NCI-H187 (cell line): ENCODE data around the gene AK5.
"Not testable (repeated sequence)": the region's sequence is repeated elsewhere in the genome, so short reads cannot be mapped to it uniquely, and the experiment has no call there.

Source experiments
- DNase-seq, 2 experiments: peaks; one replicate each; lab custom pipeline; 2025; lab: John Stamatoyannopoulos, UW

The AK5 gene

DNA sequence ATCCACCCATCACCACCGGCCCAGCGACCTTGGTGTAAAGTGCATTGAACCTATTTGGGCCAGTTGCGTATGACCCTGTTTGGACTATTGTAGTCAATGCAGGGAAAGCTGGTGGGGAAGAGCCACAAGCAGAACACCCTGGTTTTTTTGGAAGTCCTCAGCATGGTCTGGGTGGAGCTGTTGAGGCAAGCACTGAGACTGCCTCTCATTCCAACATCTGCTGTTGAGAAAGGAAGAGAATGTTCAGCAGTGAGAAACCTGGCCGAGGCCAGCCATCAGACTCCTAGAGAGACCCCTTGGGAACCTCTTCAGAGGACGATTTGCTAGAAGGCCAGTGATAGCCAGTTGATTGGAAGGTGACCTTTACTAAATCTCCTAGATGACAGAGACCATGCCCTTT is 217.6 kb downstream of the AK5 start:
- no peak for DNase-seq

DNA sequence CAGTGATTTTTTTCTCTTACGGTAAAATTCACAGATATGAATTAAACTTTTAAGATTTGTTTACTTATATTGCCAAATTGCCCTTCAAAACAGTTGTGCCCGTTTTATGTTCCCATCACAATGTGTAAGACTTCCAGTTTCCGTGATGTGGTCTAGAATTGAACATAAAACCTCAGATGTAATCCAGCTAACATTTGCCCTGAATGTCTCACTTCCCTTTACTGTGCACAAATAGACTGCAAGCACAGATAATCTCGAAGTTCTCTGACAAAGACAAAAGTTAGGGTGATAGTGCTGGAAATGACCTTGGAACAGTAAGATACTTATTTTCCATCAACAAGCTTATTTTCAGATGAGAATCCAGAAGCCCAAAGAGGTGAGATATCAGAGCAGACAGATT is 223.2 kb downstream of the AK5 start:
- DNase-seq: no peak

DNA sequence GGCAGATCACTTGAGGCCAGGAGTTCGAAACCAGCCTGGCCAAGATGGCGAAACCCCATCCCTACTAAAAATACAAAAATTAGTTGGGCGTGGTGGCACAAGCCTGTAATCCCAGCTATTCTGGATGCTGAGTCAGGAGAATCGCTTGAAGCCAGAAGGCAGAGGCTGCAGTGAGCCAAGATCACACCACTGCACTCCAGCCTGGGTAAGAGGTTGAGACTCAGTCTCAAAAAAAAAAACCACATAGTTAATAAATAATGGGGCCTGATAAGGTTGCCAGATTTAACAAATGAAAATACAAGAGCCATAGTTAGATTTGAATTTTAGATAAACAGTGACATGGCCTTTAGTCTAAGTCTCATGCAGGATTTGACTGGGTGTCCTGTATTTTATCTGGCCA is 225.0 kb downstream of the AK5 start:
- no peak for DNase-seq

DNA sequence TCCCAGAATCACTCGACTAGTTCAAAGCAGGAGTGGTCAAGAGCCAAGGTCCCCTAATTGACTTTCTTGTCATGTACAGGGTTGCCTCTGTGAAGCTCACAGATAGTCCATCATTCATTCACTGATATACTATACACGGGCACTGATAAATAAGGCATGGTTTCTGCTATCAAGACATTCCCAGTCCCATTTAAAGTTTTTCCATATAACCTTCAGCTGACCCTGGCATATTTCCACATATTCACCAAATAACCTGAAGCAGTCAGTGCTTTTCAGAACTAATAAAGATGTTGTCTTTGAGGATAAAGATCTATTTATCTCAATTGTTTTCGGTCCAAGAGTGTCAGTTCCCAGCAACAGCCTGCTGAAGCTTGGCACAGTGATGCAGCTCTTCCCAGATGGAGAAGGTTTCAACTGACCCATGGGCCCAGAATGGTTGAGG is 227.3 kb downstream of the AK5 start:
- no peak for DNase-seq

DNA sequence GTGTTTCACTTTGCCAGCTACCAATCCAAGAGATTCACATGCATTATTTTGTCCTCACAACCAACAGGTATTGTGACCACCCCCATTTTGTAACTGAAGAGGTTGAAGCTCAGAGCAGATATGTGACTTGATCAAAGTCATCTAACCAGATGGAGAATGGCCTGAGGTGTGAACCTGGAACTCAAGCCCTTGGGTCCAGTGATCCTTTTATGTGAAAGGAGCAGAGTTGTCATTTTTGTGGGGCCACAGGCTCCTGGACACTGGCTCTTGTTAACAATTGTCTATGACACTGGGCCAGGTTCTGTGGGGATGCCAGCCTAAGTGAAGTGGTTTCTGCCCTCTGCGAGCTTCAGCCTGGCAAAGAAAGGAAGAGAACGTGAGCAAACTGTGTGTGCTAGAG is 228.1 kb downstream of the AK5 start:
- no peak for DNase-seq

DNA sequence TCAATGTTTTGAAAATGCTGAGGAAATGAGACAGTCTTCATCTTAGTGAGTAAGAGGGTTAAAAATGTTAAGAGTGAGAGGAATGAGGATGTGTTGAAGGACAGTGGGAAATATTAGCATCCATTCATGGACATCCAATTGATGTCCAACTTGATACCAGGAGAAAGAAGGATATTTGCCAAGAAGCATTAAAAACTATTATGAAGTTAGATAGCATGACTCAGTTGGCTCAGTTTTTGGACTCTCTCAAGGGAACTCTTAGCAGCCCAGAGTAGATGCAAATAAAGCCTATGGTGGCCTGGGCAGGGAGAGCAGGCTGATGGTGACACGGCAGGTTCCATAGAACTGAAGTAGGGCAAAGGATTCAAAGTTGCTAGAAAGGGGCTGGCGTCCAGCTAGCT is 229.6 kb downstream of the AK5 start:
- DNase-seq: no peak

DNA sequence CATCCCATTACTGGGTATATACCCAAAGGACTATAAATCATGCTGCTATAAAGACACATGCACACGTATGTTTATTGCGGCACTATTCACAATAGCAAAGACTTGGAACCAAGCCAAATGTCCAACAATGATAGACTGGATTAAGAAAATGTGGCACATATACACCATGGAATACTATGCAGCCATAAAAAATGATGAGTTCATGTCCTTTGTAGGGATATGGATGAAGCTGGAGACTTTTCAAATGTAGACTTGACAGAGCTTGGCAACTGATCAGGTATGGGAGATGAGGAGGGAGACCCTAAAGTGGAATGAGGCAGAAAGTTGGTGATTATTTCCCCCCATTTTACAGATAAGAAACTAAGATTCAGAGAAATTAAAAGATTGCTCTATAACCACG is 230.8 kb downstream of the AK5 start:
- DNase-seq: not testable (repeated sequence)

DNA sequence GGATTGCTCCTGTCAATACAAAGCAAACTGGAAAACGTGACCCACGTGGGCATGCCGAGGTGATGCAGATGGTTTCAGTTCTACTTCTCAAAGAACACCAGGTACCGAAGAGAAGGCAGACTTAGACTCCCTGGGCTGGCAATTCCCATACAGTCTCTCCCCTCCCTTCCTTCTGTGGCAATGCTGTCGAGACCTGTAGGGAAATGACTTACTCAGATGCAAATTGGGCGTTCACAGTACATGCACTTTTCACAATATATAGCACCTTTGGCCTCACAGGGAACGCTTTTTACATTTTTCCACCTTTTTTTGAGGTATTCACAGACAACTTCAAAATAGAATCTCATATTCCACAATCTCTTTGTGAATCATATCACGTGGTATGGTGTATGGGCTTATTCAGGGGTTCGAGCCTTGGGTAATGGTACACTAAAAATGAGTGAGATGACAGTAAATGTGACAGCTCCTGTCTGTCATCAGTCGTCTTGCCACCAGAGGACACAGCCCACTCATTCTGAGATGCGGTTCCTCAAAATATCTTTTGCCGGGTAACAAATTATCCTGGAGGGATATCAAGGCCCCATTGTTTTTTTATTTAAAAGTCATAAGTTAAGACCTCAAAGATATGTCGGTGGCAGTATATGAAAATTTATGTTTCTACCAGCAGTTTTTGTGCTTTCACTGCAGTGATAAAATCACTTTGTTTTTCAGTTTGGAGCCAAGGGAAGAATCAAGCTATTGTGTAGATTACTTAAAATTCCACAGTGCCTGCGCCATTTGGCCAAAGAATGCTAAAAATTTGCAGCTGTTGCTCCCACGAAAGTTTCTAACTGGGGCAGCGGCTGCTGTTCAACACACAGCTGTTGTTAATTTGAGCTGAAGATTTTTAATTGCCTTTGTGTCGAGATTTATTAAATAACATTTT is 232.3 kb downstream of the AK5 start:
- no peak for DNase-seq

DNA sequence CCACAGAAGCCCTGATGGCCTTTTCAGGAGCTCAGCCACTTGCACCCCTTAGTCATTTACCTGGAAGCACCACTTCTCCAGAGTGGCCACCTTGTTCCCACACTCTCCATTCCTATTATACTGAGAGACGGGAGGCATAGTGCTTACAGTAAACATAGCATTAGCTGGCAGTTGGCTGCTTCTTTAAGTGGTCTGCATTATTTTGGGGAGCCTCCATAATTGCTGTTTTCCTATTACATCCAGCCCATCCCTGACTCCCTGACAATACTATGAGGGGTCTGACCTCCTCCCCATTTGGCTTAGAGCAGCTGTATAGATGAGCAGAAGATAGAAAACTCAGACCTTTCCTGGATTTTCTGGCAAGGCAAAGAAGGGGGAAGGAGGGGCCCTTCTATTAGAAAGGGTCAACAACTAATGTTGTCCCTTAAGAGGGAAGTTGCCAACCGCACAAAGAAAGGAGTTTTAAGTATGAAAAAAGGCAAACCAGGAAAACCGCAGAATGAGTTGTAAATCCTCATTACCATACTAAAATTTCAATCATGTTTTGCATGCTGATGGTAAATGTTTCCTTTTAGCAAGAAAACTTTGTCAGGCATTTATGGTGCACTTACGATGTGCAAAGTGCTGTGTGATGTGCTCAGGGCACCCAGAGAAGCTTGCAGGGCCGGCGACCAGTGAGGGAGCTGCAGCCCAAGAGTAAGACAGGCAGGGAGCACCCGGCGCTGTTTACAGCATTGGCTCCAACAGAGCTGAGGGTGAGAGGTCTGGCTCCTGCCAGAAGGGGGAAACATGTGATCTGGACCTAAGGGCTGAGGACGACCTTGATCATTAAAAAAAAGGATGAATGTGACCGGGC is 233.3 kb downstream of the AK5 start:
- DNase-seq: no peak

DNA sequence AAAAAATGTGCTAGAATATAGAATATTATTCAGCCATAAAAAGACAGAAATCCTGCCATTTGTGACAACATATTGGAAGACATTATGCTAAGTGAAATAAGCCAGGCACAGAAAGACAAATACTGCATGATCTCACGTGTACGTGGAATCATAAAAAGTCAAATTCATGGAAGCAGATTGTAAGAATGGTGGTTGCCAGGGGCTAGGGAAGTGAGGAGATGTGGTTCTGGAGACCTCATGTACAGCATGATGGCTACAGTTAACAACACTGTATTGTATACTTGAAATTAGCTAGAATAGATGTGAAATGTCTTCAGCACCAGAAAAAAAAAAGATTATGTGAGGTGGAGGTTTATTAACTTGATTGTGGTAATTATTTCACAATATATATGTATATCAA is 234.3 kb downstream of the AK5 start:
- DNase-seq: no peak

DNA sequence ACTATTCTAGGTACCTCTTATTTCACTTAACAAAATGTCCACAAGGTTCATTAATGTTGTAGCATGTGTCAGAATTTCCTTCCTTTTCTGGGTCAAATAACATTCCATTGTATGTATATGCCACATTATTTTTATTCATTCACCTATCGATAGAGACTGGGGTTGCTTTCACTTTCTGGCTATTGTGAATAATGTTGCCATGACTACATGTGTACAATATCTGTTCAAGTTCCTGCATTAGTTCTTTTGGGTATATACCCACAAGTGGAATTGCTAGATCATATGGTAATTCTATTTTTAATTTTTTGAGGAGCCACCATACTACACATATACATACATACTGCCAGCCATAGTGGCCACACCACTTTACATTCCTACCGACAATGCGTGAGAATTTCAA is 242.2 kb downstream of the AK5 start:
- no peak for DNase-seq

DNA sequence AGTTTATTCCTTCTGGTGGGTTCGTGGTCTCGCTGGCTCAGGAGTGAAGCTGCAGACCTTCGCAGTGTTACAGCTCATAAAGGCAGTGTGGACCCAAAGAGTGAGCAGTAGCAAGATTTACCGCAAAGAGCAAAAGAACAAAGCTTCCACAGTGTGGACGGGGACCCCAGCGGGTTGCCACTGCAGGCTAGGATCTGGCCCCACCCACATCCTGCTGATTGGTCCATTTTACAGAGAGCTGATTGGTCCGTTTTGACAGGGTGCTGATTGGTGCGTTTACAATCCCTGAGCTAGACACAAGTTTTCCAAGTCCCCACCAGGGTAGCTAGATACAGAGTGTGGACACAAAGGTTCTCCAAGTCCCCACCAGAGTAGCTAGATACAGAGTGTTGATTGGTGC is 249.3 kb downstream of the AK5 start:
- not testable (repeated sequence) for DNase-seq

DNA sequence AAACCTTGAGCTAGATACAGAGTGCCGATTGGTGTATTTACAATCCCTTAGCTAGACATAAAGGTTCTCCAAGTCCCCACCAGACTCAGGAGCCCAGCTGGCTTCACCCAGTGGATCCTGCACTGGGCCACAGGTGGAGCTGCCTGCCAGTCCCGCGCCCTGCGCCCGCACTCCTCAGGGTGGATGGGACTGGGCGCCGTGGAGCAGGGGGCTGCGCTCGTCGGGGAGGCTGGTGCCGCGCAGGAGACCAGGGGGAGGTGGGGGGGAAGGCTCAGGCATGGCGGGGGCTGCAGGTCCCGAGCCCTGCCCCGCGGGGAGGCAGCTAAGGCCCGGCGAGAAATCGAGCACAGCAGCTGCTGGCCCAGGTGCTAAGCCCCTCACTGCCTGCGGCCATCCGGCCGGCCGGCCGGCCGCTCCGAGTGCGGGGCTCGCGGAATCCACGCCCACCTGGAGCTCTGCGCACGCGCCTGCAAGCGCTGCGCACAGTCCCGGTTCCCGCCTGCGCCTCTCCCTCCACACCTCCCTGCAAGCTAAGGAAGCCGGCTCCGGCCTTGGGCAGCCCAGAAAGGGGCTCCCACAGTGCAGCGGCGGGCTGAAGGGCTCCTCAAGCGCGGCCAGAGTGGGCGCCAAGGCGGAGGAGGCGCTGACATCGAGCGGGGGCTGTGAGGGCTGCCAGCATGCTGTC is 249.9 kb downstream of the AK5 start:
- not testable (repeated sequence) for DNase-seq

DNA sequence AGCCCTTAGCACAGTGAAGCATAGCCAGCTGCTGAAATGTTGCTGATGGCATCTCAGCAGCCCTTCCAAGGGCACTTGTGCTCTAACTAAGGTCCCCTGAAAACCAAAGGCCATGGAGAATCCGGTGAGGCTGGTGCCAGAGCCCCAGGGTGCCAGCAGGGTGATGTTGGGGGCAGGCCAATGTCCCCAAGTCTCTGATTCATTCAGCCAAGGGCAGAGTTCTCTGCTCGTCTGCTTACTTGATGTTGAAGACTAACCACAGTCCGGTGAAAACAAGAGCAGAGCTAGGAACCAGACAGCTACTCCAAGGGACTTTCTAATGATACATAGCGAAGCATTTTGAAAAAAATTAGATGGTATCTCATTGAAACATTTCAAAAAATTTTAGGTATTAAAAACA is 250.8 kb downstream of the AK5 start:
- no peak for DNase-seq

DNA sequence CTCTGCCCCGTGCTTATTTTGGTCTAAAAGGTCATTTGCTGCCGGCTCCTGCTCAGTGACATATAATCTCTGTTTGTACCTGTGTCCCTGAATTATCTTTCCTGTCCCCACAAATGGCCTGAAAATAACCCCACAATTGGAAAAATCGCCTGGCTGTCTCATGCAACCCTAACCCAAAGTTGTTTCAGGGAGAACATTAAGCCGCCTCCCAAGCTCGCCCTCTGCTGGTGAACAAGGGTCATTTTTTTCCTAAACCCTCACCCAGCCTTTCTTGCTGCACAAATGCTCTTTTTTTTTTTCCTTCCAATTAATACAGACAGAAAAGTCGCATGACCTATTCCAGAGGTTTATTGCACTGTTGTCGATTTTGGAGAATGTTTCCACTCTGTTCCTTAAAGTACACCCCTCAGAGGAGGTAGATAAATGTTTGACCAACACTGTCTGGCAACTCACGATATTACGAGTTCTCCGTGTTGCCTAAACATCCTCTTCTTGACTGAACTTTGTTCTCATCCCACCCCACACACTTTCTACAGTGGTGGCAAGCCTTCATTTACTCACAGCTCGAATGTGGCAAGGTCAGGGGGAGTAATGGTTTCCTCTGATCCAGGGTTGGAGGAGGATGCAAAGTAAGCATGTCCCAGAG is 252.0 kb downstream of the AK5 start:
- DNase-seq: peak in 1 of 2 experiments; percentile 5

DNA sequence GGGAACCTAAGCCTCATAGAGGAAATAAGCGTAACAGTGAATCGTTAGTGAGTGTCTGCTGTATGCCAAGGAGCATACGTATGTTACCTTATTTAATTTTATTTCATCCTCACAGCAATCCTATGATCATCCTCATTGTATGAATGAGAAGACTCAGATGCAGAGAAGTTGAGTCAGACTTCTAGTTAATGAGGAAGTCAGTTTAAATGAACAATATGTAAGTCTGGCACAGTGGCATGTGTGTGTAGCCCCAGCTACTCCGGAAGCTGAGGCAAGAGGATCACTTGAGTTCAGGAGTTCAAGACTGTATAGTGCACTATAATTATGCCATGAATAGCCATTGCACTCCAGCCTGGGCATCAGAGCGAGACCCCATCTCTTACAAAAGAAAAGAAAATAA is 252.6 kb downstream of the AK5 start:
- DNase-seq: no peak

DNA sequence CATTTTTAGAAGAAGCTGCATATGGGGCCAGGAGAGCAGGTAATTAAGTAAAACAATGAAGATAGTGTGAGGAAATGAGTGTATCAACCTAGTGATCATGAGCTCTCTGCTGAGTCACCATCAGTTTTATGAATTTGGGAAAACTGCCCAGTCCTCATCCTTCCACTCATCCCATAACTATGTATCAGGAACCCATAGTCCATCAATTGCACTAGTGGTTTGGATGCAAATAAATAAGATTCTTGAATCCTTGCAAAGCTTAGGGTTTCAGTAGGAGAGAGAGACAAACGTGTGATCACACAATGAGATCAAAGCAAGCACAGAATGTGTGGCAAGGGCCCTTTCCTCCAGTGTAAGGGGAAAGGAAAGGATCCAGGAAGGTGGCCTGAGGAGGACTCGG is 255.0 kb downstream of the AK5 start:
- DNase-seq: no peak

DNA sequence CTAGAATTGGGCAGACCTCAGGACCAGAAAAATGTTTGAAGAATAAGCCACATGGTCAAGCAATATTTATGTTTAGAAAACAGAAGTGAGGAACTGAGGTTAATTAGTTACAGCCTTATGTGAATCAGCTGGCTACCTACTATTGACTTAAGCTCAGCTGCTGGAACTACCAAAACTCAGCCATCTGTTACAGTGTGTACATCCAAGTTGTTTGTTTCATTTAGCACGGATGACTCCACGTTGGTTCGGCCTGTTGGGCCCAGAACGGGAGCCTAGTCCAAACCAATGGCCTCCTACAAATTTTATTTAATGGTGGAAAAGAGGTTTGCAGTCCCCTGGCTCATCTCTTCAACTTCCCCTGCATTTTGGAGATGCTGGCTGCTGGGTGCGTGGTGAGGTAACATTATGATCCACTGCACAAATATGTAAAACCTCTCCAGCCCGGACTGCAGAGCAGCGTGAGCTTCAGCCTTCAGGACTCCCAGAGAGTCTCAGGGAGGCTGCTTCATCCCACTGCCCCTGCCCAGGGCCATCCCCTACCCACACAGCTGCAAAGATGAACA is 257.2 kb downstream of the AK5 start:
- no peak for DNase-seq

DNA sequence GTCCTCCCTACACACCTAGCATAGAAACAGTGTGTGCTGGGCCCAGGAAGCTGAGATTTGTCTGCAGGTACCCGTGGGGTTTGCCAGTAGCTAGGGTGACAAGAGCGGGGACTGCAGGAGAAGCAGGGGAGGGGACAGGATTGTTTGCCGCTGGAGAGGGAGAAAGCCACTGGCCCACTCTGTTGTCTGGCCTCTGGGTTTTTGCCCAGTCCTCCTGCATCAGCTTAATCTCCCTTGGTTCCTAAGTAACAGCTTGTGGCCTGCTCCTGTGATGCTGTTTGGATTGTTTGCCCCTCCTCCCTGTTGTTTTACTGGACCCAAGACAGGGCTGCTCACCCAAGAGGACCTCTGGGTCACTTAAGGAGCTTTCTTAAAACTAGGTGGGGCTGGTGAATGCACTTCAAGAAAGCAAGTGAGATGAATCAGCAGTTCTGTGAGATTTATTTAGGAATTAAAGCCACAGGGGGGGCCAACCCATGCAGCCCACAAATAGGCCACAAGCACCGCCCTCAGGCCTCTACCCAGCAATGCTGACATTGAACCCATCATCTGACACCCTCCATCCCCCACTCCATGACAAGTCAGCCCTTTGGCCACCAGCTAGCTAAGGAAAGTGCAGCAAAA is 257.8 kb downstream of the AK5 start:
- no peak for DNase-seq

DNA sequence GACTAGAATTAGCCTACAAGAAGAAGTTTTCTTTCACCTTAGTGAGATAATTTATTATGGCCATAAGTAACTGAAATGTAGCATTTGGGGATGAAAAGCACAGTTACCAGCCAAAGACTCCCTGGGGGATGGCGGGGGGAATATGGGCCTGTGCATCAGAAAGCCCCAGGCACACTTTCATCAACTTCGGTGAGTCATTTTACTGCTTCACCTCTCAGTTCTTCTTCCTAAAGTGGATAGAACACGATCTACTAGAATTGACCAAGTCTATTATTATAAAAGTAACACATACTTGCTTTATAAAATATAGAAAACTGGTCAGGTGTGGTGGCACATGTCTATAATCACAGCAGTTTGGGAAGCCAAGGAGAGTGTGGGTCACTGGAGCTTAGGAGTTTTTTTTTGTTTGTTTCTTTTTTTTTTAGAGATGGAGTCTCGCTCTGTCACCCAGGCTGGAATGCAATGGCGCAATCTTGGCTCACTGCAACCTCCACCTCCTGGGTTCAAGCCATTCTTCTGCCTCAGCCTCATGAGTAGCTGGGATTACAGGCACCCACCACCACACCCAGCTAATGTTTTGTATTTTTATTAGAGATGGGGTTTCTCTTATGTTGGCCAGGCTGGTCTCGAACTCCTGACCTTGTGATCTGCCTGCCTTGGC is 258.8 kb downstream of the AK5 start:
- no peak for DNase-seq

DNA sequence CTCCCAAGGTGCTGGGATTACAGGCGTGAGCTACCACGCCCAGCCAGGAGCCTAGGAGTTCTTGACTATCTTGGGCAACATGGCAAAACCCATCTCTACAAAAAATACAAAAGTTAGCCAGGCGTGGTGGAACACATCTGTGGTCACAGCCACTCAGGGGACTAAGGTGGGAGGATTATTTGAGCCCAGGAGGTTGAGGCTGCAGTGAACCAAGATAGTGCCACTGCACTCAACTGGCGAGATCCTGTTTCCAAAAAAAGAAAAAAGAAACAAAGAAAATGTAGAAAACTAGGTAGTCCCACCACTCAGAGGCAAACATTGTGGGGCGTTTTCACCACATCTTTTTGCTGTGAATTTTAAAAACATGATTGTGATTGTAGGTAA is 259.3 kb downstream of the AK5 start:
- DNase-seq: no peak
